GM21360 (cell line): ENCODE data around the gene ANKRD61.
"Not testable (repeated sequence)": the region's sequence is repeated elsewhere in the genome, so short reads cannot be mapped to it uniquely, and the experiment has no call there.

Experiments used
- ATAC-seq: cut with Tn5 transposase; IDR thresholded peaks from one replicate; pipeline ENCODE4 v1.9.1; 2021; ENCODE audit warnings: mild to moderate bottlenecking, moderate library complexity; ENCODE audit not compliant: unreplicated experiment

ANKRD61 gene

DNA sequence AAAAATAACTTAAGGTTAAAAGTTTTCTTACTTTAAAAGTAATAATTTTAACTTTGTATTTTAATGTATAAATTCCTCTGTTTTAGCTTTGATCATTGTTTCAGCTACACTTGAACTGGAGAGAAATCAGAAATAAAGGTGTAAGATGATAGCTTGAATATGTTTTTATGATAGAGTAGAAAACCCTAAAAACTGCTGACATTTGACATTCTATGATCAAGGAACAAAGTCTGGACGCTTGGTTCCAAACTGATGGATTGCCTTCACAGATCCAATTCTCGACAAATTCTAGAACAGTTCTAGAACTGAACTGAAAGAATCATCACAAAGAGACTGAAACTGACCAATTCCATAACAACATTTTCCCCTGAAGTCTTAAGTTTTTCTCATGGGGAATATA, at the start of gene ANKRD61:
Gene ANKRD61, plus strand, starts transcription at position 389 of the 400 bp plus-strand sequence. Its CDS starts 0 bp downstream, at position 389.
- no peak for ATAC-seq

DNA sequence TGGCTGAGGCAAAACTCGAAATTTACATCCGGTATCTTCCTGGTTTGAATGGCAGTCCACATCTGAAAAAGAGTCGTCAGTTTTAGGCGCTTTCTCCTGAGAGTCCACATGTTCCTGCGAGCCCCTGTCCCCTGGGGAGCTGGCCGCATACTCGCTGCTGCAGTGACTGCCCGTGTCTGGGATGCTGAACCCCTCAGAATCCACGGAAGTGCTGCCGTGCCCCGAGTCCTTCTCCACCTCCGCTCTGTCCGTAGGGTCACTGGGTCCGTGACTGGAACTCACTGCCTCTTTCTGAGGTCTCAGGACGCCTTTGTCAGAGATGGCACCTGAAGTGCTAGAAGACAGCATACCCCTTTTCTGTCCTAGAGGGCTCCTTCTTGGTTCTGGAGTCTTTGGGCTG, 44.1 kb upstream of the ANKRD61 start:
- not testable (repeated sequence) for ATAC-seq

DNA sequence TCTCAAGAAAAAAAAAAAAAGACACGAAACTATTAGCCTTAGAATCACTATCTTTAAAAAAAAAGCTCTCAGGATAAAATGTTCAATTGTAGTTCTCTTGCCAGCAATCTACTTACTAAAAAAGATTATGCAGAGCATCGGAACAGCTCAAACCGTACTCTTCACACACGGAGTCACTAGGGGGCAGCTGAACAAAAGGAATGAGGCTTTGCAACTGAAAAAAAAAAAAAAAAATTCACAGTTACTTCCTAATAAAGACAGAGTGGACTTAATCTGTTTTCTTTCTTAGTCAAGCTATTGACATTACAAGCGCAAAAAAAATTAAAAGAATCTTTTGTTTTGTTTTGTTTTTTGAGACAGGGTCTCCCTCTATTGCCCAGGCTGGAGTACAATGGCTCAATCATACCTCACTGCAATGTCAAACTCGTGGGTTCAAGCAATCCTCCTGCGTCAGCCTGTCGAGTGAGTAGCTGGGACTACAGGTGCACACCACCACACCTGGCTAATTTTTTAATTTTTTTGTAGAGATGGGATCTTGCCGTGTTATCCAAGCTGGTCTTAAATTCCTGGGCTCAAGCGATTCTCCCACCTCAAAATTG, 33.9 kb upstream of the ANKRD61 start:
- no peak for ATAC-seq

DNA sequence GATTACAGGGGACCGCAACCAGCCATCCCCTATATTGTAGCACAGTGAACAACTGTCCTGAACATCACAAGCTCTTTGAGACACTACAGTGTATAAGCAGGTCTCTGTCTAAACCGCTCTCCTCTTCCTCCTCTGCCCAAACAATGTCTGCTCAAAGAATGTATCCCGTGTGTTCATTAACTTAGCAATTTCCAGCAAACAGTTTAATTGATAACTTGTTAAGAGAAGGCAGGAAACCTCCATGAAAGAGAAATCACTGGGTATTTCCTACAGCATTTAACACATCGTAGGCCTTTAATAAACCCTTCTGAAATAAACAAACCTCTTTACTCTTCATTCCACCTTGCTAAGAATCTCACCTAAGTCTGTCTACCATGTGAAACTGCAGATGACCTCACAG, 23.8 kb upstream of the ANKRD61 start:
- no peak for ATAC-seq

DNA sequence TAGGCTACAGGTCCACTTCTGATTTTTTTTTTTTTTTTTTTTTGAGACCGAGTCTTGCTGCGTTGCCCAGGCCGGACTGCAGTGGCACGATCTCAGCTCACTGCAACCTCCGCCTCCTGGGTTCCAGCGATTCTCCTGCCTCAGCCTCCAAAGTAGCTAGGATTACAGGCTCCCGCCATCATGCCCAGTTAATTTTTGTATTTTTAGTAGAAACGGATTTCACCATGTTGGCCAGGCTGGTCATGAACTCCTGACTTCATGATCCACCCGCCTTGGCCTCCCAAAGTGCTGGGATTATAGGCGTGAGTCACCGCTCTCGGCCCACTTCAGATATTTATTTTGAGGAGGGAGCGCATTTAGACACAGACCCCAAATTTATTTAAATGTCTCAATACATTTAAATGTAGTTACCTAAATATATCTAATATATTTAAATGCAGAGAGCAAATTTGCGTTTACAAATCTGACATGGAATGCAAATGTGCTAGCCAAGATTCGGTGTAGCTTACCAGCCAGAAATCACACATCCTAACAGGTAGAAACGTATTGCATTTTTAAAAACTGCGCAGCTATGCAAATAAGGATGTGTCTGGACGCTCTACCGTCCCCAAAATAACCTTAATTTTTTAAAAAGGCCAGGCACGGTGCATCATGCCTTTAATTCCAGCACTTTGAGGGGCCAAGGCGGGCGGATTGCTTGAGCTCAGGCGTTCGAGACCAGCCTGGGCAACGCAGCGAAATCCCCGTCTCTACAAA, 23.2 kb upstream of the ANKRD61 start:
- not testable (repeated sequence) for ATAC-seq

DNA sequence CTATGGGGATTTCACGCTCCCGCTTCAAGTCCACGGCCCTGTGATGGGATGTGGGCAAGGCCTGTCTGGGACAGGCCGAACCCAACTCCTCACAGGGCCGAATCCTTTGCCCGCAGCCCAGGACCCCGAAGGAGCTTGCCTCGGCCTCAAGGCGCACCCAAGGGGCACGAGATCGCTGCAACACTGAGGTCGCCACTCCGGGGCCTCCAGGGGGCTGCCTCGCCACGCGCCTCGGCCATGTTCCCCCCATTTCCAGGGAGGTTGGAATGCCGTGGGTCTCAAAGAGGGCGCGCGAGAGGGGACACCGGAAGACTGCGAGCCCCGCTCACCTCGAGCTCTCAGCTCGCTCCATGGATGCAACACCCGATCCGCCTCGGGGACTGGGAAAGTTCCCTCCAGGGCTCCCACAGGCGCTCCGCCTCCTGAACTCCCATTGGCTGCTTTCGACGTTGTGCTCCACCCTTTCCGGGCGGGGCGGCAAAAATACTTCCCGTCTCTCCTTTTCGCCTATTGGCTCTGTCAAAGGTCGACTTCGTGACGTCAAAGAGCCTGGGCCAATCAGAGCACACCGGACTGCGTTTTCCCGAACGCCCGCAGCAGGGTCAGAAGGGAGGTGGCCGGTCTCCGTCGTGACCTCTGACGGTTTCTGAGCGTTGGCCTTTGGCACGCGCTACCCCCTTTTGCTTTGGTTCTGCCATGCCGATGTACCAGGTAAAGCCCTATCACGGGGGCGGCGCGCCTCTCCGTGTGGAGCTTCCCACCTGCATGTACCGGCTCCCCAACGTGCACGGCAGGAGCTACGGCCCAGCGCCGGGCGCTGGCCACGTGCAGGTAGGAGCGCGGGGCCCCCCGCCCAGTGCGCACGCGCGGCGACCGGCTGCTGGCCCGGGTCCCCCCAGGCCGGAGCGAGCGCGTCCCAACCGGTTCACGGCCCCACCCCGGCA, 22.2 kb upstream of the ANKRD61 start, which contains the start of the genes AIMP2 and PMS2:
Gene AIMP2, plus strand, starts transcription at position 605 of the 944 bp plus-strand sequence. Its CDS starts 92 bp downstream, at position 697.
Gene PMS2, minus strand, starts transcription at position 382 of the 944 bp plus-strand sequence. Its CDS starts 30 bp downstream, at position 352.
- peak; percentile 91 for ATAC-seq

DNA sequence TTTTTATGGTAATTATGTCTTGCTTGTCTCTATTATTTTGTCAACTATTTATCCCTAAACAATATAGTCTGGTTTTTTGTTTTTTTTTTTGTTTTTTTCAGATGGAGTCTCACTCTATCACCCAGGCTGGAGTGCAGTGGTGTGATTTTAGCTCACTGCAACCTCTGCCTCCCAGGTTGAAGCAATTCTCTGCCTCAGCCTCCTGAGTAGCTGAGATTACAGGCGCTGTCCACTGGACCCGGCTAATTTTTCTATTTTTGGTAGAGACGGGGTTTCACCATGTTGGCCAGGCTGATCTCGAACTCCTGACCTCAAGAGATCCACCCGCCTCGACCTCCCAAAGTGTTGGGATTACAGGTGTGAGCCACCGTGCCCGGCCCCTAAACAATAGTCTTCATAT, 20.8 kb upstream of the ANKRD61 start:
- not testable (repeated sequence) for ATAC-seq

DNA sequence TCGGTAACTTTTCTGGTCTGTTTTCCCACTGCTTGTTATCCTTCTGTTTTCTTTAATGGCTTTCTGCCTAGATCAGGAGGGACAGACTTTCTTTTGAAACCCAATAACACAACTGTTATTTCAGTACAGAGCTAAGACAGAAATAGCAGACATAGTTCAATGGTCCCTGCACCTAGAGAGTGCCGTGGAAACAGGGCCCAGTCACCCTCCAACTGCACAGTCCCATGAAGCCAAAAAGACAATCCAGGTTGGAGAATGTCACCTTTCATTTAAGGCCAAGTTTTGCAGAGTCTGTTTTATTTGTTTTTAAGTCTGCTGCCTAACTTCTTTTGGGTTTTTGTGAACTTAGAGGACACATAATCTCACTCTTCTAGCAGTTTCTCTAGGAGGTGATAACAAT, 19.6 kb upstream of the ANKRD61 start:
- no peak for ATAC-seq

DNA sequence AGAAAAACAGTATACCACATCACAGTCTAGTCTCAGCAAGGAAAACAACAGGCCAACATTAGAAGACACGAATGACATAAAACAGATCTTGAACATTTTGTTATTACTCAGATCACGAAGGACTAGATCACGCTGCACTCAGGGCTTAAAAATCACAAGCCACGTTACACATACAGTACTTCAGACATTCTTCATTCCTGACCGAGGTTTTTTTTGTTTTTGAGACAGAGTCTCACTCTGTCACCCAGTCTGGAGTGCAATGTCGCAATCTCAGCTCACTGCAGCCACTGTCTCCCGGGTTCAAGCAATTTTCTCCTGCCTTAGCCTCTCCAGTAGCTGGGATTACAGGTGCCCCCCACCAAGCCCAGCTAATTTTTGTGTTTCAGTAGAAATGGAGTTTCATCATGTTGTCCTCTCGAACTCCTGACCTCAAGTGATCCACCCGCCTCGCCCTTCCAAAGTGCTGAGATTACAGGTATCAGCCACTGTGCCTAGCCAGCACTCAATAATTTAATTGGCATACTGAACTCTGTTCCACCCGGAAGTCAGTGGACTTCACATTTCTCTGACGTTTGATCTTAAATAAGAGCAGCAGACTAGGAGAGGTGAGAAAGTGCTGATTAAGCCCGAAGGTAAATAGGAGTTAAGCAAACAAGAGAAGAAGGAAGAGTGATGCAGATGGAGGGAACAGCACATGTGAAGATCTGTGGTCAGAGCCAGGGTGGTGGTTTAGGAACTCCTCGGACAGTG, 18.6 kb upstream of the ANKRD61 start:
- ATAC-seq = no peak

DNA sequence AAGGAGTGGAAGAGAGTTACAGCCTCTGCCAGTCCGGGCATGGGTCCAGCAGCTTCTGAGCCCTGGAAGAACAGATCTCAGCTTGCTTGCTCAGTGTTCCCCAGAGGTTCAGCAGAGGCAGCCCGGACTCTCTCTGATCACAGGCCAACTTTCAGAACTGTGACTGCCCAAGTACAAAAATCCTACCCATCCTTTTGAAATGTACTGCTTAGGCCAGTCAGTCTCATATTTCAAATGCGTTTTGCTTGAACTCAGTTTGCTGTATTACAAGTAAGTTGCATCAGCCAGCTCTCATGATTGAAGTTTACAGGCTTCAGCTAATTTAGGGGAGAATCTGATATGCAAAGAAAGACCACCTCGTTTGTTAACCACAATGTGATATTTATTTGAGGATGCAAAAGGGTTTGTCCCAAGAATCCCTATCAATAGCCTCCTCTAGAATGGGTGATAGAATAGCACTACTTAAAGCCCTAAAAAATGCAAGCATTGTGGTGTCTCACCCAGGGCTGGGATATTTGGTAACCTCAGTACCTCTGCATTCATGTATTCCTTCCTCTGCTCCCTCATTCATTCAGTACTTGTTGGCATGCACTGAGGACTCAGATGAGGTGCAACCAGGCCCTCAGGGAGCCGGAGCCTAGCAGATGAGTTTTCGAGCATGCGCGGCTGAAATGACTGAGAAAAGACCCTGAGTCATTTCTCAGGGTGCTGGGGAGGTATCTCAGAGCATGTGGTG, 15.1 kb upstream of the ANKRD61 start:
- no peak for ATAC-seq

DNA sequence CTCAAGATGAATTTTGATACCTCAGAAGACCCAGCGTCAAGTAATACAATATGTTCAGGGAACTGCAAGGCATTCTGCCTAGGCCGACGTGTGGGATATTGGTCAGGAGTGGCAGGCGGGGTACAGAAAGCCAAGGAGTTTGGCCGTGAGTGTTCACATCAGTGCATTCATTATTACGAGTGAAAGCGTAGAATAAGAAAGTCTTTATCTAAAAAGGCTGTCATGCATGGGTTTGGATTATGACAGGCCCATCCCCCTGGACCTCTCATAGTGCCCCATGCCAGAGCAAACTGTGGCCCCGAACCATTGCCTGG, 14.6 kb upstream of the ANKRD61 start:
- ATAC-seq = no peak

DNA sequence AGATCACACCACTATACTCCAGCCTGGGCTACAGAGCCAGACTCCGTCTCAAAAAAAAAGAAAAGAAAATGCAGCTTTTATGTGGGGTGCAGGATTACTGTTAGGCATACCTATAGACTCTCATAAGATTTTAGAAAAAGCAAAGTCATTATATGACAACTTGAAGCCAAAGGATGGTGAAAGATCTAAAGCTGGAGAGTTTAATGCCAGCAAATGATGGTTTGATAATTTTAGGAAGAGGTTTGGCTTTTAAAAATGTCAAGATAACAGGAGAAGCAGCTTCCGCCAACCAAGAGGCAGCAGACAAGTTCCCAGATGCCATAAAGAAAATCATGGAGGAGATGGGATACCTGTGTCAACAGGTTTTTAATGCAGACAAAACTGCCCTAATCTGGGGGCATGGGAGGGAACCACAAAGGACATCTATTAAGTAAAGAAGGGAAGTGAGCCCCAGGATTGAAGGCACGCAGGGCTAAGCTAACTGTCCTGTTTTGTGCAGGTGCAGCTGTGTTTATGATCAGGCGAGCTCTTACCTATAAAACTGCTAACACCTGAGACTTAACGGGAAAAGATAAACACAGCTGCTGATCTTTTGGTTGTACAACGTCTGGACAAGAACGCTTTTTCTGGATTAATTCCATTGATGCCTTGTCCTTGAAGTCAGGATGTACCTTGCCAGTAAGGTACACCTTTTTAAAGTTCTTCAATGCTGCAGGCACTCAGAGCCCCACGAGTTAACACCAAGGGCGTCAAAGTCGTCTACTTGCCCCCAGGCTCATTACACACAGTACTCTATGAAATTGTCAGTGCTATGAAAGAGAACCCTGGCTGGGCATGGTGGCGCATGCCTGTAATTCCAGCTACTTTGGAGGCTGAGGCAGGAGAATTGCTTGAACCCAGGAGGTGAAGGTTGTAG, 10.5 kb upstream of the ANKRD61 start:
- ATAC-seq = no peak

DNA sequence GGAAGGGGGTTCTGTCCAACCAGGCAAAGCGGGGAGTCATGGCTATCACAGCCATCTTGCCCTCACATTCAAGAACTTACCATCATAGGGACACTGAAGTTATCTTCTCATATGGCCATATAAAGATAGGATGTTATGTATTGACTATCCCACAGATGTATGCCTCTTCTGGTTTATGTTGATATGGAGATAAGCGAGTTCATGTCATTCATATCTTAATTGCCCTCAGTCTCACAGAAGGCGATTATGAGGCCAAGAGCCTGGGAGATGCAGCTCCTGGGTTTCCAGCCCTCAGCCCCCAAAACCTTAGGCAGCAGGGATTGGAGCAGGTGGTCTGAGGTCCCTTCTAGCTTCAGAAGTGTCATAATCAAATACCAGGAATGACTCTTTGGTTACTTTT, 8.5 kb upstream of the ANKRD61 start:
- ATAC-seq = no peak

DNA sequence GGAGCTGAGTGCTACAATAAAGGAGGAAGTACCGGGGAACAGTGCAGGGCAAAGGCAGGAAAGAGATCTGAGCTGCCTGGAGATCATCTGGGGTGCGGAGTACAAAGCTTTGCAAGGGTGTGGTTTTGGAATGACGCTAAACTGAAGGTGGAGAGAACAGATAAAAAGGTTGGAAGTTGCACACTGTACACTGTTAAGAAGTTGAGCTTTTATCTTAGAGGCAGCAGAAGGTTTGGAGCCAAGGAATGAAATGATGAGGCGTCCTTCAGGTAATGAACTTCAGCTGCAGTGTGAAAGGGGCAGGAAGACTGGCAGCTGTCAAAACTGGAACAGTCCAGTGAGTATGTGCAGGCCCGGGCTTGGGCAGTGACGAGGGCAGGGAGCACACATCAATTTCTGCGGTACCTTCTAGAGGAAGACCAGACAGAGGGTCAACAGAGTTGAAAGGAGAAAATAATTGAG, 7.2 kb upstream of the ANKRD61 start:
- ATAC-seq = no peak

DNA sequence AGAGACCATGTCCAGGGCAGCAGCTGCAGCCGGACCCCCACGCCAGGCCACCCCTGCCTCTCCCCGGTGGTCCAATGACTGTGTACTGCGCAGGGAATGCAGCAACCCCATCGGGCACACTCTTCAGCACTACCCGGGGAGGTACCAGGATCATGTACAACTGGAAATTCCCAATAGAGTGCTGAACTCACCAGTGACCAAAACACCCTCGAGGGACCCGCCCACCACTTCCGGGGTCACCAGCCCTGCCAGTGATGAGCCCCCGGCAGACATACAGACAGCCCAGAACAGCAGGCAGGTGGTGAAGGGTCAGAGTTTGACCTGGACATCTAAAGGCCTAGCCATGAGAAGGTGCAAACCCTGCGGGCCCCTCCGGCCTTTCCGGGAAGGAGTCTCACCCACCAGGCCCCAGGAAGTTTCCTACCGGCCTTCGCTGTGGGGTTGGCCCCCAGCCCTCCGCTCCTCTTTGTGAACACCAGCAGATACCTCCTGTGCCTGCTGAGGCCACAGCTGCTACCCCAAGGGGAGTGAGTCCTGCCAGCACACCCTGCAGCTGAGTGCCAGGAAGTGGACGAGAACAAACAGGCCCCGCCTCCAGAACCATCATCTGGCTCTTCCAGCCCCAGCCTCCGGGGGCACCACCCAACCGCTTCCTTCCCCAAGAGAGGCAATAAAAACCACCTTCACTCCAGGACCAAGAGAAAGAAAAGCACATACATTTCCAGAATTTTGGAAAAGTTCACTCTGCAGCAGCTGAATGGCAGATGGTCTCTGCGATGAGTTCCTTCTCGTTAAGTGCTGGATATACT, 5.0 kb upstream of the ANKRD61 start:
- ATAC-seq = peak; percentile 71

DNA sequence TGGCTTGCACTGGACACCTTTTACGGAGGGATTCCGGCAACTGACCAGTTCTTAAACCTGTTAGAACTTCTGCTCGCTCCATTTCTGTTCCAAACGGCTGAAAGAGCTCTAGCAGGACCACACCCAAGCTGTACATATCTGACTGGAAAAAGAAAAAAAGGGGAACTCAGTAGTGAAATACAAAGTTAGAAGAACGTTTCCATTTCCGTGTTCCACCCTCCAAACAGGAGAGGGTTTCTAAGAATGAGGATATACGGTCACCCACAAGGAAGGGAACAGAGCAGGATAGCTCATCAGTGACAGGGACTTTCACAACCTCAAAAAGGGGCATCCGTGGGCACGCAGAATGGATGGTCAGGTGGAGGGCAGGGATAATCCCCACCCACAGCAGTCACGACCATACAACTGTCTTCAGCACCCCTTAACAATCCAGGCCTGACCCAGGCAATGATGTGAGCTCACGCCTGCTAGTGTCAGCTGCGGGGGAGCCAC, 4.3 kb upstream of the ANKRD61 start:
- ATAC-seq = no peak

DNA sequence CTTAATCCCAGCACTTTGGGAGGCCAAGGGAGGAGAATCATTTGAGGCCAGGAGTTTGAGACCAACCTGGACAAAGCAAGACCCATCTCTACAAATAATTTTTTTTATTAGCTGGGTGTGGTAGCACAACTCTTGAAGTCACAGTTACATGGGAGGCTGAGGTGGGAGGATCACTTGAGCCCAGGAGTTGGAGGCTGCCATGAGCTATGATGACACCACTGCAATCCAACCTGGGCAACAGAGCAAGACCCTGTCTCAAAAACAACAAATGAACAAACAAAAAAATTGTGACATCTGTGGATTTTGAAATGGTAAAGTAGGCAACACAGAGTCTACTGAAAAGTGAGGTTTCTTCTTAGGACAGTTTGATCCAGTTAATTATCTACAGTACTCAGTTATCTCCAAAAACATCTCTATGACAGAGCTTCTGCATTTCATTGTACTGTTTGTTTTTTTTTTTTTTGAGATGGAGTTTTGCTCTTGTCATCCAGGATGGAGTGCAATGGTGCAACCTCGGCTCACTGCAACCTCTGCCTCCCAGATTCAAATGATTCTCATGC, 3.3 kb upstream of the ANKRD61 start:
- ATAC-seq = no peak

DNA sequence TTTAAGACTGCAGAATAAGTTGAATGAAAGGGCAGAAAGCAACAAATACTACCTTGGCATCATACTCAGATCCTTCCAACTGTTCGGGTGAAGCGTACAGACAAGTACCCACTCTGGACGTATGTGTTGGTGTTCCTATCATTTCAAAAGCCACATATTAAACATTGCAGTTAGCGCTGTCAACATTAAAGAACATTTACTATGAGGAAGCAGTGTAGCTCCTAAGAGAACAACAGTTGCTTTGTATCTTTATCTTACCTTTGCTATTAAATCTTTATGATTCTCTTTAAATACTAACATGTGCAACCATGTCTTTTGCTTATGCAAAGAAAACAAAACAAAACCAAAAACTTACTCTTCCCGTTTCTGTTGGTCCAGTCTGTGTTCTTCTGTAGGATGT, 2.6 kb upstream of the ANKRD61 start:
- no peak for ATAC-seq
